Astrocyte of the spinal cord (primary cell): ENCODE measurements around the gene BAIAP2.
"Not testable (repeated sequence)": the region's sequence is repeated elsewhere in the genome, so short reads cannot be mapped to it uniquely, and the experiment has no call there.

Experiments
- DNase-seq: peaks from one replicate; pipeline ENCODE4 v3.0.0; 2011; ENCODE audit warnings: low read depth, low spot score
- H3K4me3 ChIP-seq: 2 replicates; pipeline ENCODE4 v1.5.1; 2011; ENCODE audit warnings: low read depth, mild to moderate bottlenecking, low read length, moderate library complexity
- CTCF ChIP-seq: IDR thresholded peaks from 2 replicates; pipeline ENCODE4 v1.5.1; 2012; ENCODE audit warnings: low read depth, mild to moderate bottlenecking, low read length, inconsistent platforms
- in situ Hi-C: cut with HindIII; loops from 2 replicates; pipeline ENCODE4 v1.10.0; 2017; ENCODE audit warnings: low sequenced_read_pairs

The BAIAP2 gene

GRCh38 chr17:81015136-81015535, 19.8 kb upstream of the BAIAP2 start:
- in situ Hi-C loops = no loop called here
- no peak for TF ChIP-seq CTCF
- H3K4me3 ChIP-seq = no peak overlapping the region
- no peak for DNase-seq

- in situ Hi-C loops = no loop called here
- no peak for DNase-seq
- TF ChIP-seq CTCF = no peak
- no peak overlapping the region for H3K4me3 ChIP-seq
Observed at GRCh38 chr17:81016575-81016974, 18.4 kb upstream of the BAIAP2 start.

- DNase-seq, H3K4me3 ChIP-seq, in situ Hi-C loops: not testable (repeated sequence)
Observed at GRCh38 chr17:81017330-81017729, 17.6 kb upstream of the BAIAP2 start.

GRCh38 chr17:81018044-81018802, 16.7 kb upstream of the BAIAP2 start:
- H3K4me3 ChIP-seq = no peak overlapping the region
- TF ChIP-seq CTCF = no peak
- in situ Hi-C loops = no loop called here
- peak; percentile 45 for DNase-seq

GRCh38 chr17:81019563-81020442, 15.1 kb upstream of the BAIAP2 start:
- TF ChIP-seq CTCF = no peak
- no peak overlapping the region for H3K4me3 ChIP-seq
- in situ Hi-C loops = no loop called here
- DNase-seq = no peak

GRCh38 chr17:81020443-81020766, 14.5 kb upstream of the BAIAP2 start:
- in situ Hi-C loops = no loop called here
- no peak for TF ChIP-seq CTCF
- no peak for DNase-seq
- no peak overlapping the region for H3K4me3 ChIP-seq
